Stimulated activated CD8-positive, alpha-beta memory T cell treated with anti-CD3 and anti-CD28 coated beads, Interleukin-12 subunit alpha, Interleukin-12 subunit beta, amount 100 ng/mL, for 4 hours (primary cell): ENCODE results near the gene ZNF354C.
"Not testable (repeated sequence)": the region's sequence is repeated elsewhere in the genome, so short reads cannot be mapped to it uniquely, and the experiment has no call there.

Source experiments
- DNase-seq: peaks from one replicate; pipeline ENCODE4 v3.0.0-alpha.2; 2020; ENCODE audit warnings: low read depth

The ZNF354C gene

DNA sequence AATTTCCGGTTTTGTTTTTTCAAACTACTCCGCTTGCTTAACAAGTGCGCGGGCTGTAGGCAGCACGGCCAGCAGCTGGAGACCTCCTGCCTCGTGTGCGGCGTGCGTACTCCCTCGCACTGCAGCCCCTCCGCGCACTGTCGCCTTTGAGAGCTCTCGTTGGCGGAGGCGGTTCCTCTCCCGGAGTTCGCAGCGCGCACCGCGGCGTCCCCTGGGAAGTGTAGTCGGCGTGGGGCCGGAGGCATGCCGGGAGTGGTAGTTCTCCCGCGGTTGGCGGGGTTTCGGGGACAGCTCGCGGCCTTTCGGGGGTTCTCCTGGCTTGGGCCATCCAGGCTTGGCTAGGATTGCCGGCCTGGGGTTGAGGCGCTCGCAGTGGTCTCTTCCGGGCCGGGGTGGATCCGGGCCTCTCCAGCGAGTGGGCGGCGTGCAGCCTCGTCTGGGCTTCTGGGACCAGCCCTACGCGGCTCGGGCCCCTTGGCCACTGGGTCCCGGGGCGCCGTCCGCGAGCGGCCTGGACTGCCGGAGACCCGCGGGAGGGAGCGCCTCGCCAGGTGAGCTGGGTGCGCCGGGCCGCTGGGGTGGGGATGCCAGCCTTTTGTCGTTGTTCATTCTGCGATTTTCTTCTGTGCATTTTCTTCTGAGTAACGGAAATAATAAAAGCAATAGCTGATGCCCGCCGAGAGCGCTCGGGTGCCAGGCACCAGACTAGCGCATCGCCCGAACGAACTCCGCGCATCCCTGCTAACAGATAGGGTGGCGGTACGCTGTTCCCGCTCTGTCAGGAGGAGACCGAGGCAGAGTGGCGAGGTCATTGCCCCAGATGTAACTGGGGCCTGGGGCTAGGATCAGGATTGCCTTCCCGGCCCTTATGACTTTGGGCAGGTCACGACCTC, at the start of gene ZNF354C:
ZNF354C (plus strand) TSS at position 258 of the 893 bp plus-strand sequence. CDS start 1,696 bp downstream, outside the sequence.
- peak; percentile 78 for DNase-seq

- peak; percentile 91 for DNase-seq
Measured at GRCh38 chr5:179023528-179024189, 36.5 kb upstream of the ZNF354C start, which contains the start of gene ZNF879. Gene ZNF879 (plus strand): TSS chr5:179023804. CDS start chr5:179025005, 1,201 bp downstream.

DNA sequence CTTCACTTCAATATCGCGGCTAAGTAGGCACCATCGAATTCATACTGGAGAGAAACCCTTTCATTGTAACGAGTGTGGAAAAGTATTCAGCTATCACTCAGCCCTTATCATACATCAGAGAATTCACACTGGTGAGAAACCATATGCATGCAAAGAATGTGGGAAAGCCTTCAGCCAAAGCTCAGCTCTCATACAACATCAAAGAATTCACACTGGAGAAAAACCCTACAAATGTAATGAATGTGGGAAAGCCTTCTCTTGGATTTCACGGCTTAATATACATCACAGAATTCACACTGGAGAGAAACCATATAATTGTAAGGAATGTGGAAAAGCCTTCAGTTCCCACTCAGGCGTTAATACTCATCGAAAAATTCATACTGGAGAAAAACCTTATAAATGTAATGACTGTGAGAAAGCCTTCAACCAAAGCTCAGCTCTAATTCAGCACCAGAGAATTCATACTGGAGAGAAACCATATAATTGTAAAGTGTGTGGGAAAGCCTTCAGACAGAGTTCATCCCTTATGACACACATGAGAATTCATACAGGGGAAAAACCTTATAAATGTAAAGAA, 27.1 kb upstream of the ZNF354C start:
- no peak for DNase-seq

- DNase-seq: no peak
Measured at GRCh38 chr5:179044765-179045164, 15.4 kb upstream of the ZNF354C start.

DNA sequence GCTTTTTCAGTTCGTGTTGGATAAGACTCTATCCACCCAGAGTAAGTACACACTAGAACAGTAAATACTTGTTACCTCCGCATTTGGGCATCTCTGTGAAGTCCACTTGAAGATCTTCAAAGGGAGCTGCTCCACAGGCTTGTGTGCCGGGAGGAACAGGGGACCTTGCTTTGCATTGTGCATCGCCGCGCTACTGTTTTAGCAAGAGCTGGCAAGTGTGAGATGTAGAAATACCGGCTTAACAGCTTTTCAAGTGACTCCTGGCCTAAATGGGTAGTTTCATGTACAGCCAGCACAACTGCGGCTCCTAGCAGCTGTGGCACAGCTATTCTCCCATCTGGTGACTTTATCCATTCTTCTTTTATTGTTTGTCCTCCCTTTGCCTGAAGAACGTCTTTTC, 8.4 kb upstream of the ZNF354C start:
- no peak for DNase-seq

- DNase-seq: no peak
Measured at GRCh38 chr5:179054036-179054785, 6.0 kb upstream of the ZNF354C start.

- DNase-seq: no peak
Measured at GRCh38 chr5:179054876-179055275, 5.3 kb upstream of the ZNF354C start.

DNA sequence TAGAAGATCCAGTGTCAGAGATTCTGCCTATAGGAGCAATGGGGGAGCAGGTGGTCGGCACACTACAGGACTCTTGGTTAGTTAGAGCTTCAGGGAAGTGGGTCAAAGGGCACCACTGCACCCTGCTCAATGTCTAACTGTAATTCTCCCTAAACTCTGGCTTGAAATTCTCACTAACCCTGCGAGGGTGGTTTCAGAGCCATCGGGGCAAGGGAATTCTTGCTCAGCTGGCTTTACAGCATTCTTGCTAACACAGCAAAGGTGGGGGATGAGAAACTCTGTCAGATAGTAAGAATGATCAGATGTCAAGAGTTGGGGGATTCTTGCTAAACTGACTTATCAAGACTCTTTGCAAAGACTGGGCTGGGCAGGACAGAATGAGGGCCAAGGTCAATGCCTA, 4.7 kb upstream of the ZNF354C start:
- DNase-seq: no peak

DNA sequence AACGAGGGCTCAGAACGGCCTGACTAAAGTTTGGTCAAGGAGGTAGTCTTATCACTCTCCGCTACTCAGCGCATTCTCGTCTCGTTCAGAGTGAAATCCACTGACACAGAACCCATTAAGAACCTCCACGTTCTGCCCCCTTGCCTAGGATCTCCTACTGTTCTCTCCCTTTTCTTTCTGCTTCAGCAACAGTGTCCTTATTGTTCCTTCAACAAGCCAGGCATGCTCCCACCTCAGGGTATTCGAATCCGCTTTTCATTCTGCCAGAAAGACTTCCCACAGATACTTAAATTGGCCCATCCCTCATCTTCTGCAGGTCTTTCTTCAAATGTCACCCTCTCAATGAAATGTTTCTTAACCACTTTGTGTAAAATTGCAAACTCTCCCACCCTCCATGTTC, 4.3 kb upstream of the ZNF354C start:
- DNase-seq: no peak

DNA sequence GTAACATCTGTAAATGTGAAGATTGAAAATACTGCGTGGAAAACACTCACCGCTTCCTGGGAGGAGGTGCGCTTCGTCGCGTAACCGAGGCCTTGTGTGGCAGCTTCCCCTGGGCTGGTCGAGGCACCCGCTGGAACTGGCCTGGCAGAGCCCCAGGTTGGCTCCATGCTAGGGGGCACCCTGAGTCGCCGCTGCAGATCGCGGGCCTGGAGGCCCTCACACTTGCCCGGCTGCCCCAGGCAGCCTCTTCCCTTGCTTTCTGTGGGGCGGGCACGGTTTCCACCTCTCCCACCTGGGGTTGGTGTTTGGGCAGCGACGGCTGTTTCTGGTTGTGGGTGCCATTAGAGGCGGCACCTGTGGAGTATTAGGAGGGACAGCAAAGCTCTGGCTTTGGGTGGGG, 852 bp downstream of the ZNF354C start:
- DNase-seq: no peak

DNA sequence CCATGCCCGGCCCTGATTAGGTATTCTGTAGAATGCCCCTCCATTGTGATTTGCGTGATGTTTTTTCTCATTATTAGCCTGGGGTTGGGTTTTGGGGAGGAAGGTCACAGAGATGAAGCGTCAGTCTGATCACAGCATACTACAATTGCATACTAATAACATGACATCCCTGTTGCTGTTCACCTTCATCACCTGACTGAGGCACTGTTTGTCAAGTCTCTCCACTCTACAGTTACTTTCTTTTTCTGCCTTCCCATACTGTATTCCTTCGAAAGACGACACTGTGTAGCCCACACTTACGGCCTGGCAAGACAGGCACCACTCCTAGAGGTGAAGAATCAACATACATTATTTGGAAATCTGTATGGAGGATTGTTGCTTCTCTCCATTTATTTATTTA, 5.5 kb downstream of the ZNF354C start:
- DNase-seq: no peak

GRCh38 chr5:179079165-179079987, 19.2 kb downstream of the ZNF354C start:
- DNase-seq: no peak

- no peak for DNase-seq
Measured at GRCh38 chr5:179080724-179081123, 20.6 kb downstream of the ZNF354C start.

GRCh38 chr5:179089502-179089901, 29.3 kb downstream of the ZNF354C start:
- DNase-seq: no peak

DNA sequence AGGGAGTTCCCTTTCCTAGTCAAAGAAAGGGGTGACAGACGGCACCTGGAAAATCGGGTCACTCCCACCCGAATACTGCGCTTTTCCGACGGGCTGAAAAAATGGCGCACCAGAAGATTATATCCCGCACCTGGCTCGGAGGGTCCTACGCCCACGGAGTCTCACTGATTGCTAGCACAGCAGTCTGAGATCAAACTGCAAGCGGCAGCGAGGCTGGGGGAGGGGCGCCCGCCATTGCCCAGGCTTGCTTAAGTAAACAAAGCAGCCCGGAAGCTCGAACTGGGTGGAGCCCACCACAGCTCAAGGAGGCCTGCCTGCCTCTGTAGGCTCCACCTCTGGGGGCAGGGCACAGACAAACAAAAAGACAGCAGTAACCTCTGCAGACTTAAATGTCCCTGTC, 41.1 kb downstream of the ZNF354C start:
- DNase-seq: not testable (repeated sequence)

DNA sequence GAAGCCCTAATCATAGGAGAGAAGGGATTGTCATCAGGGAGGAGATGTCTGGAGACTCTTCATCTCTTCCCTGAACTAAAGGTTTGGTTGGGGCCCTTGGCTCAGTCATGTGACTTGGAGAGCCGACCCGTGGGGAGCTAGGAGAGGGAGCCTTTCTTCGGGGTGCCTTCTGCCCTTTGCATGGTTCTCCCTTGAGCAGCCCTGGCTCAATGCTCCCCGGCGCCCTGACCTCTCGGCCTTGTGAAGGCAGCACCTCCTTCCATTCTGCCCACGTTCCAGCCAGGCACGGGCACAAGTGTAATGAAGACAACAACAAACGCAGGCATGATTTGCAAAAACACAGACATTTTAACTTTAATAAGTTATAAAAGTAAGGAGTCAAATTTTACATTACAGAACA, 50.4 kb downstream of the ZNF354C start:
- no peak for DNase-seq

DNA sequence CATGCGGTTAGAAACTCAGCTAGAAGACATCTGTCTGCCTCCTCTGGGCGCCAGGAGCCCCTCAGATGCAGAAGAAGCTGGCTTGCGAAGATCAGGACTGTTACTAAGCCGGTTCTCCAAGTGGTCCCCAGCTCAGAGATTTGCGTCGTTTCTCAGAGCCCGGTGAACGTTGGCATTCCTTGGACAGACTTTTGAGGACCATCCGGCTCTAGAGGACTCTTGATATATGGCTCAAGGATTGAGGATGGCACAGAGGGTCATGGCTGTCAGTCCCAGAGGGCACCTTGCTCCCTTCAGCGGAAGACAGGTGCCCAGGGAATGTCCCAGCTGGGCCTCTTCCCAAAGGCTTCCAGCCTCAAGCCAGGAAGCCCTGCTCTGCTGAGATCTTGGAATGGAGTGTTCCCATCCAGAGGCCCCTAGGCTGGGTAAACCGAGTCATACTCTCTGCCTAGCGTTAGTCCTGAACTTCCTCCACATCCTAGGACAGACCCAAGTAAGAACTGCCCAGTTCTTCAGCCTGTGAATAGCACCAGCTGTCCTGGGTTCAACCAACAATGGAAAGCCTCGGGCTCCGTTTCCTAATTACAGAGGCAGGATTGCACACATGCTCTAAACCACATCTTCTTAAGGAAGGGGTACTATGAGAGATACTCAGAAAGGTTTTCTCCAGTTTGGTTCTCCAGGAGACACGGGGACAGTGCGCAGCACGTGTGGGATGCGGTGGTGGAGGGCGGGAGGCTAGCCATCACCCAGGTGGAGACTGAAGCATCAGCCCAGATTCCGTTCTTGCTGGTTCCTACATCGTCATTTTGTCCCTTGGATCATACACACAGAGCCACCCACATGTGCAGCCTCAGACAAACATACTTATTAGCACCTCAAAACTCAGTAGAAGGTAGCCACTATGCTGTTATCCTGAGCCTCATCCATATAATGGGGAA, 51.4 kb downstream of the ZNF354C start:
- DNase-seq: no peak

DNA sequence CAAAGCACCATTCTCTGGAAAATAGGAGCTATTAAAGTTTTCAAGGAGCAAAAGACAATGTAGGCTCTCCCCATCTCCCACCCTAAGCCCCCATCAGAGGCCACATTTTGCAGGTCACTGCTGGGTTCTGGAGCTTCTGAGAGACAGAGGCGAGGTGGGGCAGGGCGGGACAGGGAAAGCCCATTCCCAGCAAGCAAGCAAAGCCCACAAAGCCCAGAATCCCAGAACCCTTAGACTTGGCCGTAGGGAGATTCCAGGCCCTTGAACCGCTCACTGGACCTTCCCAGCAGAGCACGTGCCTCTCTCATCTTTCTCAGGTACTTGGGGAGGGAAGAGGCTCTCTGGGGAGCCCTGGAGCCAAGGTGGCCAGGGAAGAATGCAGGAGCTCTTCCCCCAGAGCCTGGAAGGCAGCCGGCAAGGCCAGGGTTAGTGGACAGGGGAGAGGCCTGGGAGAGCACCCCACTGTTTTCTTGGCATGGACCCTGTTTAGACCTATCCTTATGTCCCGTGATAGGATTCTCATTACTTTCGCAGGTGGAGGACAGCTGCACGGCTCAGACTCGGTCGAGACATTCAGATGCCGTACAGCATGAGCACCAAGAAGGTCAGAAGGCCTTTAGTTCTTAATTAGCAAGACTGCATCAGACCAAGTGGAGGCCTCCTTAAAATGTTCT, 52.4 kb downstream of the ZNF354C start:
- no peak for DNase-seq

DNA sequence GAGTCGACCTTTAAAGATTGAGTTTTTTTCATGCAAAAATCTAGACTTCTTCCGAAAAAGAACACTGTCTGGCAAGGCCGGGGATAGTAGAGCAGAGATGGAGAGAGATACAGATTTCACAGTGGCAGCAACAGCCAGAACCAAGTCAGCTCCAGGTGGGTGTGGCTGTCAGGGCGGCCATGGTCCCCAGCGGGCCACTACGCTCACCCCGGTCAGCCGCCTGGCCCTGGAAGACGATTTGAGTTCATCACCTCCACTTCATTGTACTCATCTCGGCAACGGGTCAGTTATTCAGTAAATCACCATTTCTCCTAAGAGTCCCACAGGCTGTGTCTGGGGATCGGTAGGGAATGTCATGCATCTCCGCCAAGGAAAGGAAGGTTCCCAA, 53.0 kb downstream of the ZNF354C start:
- DNase-seq: no peak
